ENCODE results near the gene C17orf67. TPM values are rescaled to one million over a fixed set of nuclear protein-coding genes. Genes with fewer than 3 reads are reported as not detected.

The C17orf67 gene
- total and polyA plus RNA-seq, 10 of the 15 experiments (the other 5 are each of a cell fraction or from before 2014, with no cell fraction given) = 0.24 to 3.3 (median 0.89) TPM

DNA sequence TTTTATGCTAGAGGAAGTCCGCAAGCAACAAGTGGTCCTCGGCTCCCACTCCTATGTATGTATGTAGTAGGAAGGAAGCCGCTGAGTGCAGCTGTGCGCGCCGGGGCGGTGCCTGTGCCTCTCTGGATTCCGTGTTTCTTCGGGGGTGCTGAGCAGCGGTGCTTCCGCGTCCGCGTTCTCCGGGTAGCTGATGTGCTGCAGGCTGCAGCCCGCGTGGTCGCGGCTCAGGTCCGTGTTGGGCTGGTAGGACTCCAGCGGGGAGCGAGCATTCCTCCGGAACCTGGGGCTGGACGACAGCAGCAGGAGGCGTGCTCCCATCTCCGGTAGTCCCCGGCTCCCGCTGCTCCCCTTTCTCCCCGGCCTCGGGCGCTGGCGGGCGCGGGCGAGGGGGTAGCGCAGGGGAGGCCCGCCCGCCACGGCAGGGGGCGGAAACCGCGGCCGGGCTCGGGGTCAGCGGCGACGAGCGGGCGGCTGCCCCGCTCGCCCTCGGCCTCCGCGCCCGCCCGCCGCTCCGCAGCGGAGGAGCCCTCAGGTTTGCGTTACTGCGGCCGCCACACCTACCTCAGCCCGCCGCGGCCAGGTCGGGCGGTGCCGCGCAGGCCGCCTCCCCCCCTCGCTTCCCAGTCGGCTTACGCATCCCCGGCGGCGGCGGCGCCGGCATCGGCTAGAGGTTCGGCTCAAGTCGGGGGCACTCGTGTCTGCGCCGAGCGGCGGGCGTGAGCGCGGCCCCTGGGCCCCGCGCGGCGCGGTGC lies 487 bp downstream of the C17orf67 start (continued):
- TF ChIP-seq CBX3 (IDR thresholded peaks at IDR 0.05; ENCODE audit: borderline replicate concordance, low read depth) (no peak), GATAD2B (conservative IDR thresholded peaks at IDR 0.05; ENCODE audit: low read depth) (peak; percentile 90; the same call in 1 of the 2 replicates), RFX5 (IDR thresholded peaks at IDR 0.05; ENCODE audit: low read depth, low read length) (no peak), SMAD1 (IDR thresholded peaks at IDR 0.05; ENCODE audit: low read depth, partially characterized antibody) (no peak), NR2C1 (IDR thresholded peaks at IDR 0.05) (peak; percentile 35; the same call in 1 of the 2 replicates), STAT1 (conservative IDR thresholded peaks at IDR 0.05) (no peak), ZSCAN29 (IDR thresholded peaks at IDR 0.05) (peak; percentile 53; the same call in 1 of the 2 replicates), RB1 (IDR thresholded peaks at IDR 0.05; ENCODE audit: borderline replicate concordance) (no peak), BRCA1 (IDR thresholded peaks at IDR 0.05; ENCODE audit: low read depth, low read length) (no peak), ESRRA (IDR thresholded peaks at IDR 0.05; ENCODE audit: low read length) (no peak), TCF3 (IDR thresholded peaks at IDR 0.05; ENCODE audit: borderline replicate concordance, insufficient read depth, low read depth, low read length) (0 out of 2 replicates have a peak, but pooled peaks have one; percentile 3), MEF2B (IDR thresholded peaks at IDR 0.05; ENCODE audit: partially characterized antibody, poor library complexity, severe bottlenecking) (no peak), ETV6 (conservative IDR thresholded peaks at IDR 0.05 in 1 of 2, IDR thresholded peaks at IDR 0.05 in 1 of 2; ENCODE audit: borderline replicate concordance in 1 of 2, low read depth in 1 of 2) (0 out of 4 replicates have a peak, but pooled peaks of 1 of the 2 experiments have one; percentile 11), BCL11A (IDR thresholded peaks at IDR 0.05; ENCODE audit: low read depth, low read length) (no peak)
- TF ChIP-seq, protein P1, sequence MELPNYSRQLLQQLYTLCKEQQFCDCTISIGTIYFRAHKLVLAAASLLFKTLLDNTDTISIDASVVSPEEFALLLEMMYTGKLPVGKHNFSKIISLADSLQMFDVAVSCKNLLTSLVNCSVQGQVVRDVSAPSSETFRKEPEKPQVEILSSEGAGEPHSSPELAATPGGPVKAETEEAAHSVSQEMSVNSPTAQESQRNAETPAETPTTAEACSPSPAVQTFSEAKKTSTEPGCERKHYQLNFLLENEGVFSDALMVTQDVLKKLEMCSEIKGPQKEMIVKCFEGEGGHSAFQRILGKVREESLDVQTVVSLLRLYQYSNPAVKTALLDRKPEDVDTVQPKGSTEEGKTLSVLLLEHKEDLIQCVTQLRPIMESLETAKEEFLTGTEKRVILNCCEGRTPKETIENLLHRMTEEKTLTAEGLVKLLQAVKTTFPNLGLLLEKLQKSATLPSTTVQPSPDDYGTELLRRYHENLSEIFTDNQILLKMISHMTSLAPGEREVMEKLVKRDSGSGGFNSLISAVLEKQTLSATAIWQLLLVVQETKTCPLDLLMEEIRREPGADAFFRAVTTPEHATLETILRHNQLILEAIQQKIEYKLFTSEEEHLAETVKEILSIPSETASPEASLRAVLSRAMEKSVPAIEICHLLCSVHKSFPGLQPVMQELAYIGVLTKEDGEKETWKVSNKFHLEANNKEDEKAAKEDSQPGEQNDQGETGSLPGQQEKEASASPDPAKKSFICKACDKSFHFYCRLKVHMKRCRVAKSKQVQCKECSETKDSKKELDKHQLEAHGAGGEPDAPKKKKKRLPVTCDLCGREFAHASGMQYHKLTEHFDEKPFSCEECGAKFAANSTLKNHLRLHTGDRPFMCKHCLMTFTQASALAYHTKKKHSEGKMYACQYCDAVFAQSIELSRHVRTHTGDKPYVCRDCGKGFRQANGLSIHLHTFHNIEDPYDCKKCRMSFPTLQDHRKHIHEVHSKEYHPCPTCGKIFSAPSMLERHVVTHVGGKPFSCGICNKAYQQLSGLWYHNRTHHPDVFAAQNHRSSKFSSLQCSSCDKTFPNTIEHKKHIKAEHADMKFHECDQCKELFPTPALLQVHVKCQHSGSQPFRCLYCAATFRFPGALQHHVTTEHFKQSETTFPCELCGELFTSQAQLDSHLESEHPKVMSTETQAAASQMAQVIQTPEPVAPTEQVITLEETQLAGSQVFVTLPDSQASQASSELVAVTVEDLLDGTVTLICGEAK (IDR thresholded peaks at IDR 0.05; ENCODE audit: borderline replicate concordance) = no peak
- TF ChIP-seq, protein P2, sequence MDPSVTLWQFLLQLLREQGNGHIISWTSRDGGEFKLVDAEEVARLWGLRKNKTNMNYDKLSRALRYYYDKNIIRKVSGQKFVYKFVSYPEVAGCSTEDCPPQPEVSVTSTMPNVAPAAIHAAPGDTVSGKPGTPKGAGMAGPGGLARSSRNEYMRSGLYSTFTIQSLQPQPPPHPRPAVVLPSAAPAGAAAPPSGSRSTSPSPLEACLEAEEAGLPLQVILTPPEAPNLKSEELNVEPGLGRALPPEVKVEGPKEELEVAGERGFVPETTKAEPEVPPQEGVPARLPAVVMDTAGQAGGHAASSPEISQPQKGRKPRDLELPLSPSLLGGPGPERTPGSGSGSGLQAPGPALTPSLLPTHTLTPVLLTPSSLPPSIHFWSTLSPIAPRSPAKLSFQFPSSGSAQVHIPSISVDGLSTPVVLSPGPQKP (IDR thresholded peaks at IDR 0.05; ENCODE audit: low read depth, low read length) = no peak
- TF ChIP-seq, protein P3, sequence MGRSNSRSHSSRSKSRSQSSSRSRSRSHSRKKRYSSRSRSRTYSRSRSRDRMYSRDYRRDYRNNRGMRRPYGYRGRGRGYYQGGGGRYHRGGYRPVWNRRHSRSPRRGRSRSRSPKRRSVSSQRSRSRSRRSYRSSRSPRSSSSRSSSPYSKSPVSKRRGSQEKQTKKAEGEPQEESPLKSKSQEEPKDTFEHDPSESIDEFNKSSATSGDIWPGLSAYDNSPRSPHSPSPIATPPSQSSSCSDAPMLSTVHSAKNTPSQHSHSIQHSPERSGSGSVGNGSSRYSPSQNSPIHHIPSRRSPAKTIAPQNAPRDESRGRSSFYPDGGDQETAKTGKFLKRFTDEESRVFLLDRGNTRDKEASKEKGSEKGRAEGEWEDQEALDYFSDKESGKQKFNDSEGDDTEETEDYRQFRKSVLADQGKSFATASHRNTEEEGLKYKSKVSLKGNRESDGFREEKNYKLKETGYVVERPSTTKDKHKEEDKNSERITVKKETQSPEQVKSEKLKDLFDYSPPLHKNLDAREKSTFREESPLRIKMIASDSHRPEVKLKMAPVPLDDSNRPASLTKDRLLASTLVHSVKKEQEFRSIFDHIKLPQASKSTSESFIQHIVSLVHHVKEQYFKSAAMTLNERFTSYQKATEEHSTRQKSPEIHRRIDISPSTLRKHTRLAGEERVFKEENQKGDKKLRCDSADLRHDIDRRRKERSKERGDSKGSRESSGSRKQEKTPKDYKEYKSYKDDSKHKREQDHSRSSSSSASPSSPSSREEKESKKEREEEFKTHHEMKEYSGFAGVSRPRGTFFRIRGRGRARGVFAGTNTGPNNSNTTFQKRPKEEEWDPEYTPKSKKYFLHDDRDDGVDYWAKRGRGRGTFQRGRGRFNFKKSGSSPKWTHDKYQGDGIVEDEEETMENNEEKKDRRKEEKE (IDR thresholded peaks at IDR 0.05) = 0 out of 2 replicates have a peak, but pooled peaks have one; percentile 32
- TF ChIP-seq, protein P4, sequence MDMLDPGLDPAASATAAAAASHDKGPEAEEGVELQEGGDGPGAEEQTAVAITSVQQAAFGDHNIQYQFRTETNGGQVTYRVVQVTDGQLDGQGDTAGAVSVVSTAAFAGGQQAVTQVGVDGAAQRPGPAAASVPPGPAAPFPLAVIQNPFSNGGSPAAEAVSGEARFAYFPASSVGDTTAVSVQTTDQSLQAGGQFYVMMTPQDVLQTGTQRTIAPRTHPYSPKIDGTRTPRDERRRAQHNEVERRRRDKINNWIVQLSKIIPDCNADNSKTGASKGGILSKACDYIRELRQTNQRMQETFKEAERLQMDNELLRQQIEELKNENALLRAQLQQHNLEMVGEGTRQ (IDR thresholded peaks at IDR 0.05; ENCODE audit: borderline replicate concordance, low read depth, low read length) = no peak
